GM21515 (cell line): ENCODE measurements around the gene ICOSLG.
A peak's percentile ranks its signal among the peaks of the same experiment; 100 is the strongest.
"Not testable (repeated sequence)": the region's sequence is repeated elsewhere in the genome, so short reads cannot be mapped to it uniquely, and the experiment has no call there.

Source experiments
- ATAC-seq: cut with Tn5 transposase; IDR thresholded peaks from one replicate; pipeline ENCODE4 v1.9.1; 2021; ENCODE audit not compliant: unreplicated experiment

Gene ICOSLG

DNA sequence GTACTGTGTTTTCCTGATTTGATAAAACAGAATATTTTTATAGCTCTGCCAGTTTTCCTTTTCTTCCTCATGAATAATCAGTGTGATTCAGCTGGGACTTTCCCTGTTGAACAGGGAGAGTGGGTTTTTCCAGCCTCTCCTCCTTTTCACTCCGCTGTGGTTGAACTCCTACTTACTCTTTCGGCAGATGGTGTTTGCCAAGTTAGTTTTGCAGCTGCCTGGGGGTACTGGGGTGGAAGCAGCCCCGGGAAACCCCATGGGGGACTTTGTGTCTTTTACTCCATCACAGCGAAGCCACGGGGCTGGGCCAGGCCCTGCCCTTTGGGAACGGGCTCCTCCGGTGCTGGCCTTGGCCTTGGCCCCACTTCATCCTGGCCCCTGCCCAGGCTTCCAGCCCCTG is 55.9 kb downstream of the ICOSLG start:
- not testable (repeated sequence) for ATAC-seq

DNA sequence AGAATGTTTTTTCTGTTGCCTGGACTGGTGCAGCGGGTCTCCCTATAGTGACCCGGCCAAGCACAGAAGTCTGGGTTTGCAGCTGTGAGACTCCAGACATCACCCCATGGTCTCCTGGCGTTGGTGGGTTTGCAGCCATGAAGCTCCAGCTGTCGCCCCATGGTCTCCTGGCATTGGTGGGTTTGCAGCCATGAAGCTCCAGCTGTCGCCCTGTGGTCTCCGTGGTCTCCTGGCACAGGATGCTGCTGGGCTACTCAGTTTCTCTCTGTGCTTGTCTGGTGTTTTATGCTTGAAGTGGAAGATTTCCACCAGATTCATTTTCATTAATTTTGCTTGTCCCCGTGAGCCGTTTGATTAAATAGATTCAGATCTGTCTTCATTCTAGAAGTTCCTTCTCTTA is 58.5 kb downstream of the ICOSLG start:
- ATAC-seq: not testable (repeated sequence)

DNA sequence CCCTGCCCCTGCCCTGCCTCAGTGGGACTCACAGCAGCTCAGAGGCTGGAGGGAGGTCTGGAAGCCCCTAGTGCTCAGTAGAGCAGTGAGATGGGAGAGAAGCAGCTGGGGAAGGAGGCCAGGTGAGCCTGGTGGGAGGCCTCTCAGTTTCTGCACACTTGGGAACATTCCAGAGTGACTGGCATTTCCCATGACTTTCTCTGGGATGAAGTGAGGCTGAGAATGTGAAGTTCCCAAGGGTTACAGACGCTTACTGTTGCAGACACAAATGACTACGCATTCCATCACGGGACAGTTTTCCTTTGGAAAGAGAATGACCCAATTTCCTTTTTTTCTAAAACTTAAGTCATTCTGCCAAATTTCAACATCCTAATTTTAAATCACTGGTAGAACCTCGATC is 59.2 kb downstream of the ICOSLG start:
- ATAC-seq: not testable (repeated sequence)

DNA sequence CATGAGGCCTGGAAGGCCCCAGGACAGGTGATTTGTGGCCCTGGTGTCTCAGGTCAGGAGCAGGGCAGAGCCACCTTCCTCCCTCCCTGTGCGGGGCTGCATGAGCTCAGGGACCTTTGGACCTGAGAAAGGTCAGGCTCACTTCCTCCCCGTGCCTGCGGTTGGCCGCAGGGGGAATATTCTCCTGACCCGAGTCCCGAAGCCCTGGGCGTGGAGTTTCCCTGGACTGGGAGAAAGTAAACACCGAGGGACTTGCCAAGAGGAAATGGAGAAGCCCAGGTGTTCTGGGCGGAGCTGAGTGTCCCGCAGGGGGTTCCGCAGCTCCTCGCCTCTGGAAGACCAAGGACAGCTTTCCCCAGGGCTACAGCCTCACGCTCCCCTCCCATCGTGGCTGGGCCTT is 64.6 kb downstream of the ICOSLG start:
- ATAC-seq: not testable (repeated sequence)

DNA sequence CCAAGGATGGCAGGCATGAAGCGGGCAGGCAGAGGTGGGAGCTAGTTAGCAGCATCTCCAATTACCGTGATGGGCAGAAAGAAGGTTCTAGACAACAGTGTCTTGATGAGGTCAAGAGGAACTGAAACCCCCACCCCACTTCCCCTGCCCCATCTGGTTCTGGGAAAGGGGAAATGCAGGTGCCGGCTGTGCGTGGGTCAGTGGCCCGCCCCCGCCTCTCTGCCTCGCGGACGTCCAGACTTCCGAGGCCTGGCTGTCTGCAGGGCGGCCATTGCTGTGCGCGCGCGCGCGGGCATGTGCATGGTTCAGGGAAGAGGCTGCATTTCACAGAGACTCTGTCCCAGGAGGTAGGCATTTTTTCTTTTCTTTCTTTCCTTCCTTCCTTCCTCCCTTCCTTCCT is 65.6 kb downstream of the ICOSLG start:
- peak; percentile 51 for ATAC-seq
